ENCODE measurements around the gene BEND5. TPM values are rescaled to one million over a fixed set of nuclear protein-coding genes. Genes with fewer than 3 reads are reported as not detected.

Gene BEND5
- total and polyA plus RNA-seq, 2 experiments from 2014 or later, result 12.1 to 29.0 TPM

DNA sequence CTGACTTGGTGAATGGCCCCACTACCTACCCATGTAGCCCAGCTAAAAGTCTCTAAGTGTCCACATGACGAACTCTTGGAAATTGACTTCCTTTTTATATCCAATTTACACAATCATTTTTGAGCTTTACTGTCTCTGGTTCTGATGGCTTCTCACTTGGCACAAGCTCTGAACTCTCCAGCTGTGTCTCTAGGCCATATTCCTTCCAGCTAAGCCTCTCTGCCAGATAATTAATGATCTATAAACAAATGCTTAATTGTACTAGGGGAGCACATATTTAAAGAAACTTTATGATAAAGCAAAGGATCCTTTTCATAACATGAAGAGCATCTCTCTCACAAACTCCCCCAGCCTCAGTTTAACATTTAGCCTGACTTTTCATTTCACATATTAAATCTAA lies 16.3 kb upstream of the BEND5 start:
- H3K4me3 ChIP-seq, result no peak overlapping the region
- no peak for DNase-seq (ENCODE audit: low read depth in 1 of 2, low spot score in 1 of 2)
- H3K36me3 ChIP-seq, result no peaks in the 10 kb centered on the region
- no peaks in the 10 kb centered on the region for H3K4me1 ChIP-seq (ENCODE audit: low read depth)
- no peaks in the 10 kb centered on the region for H3K9me3 ChIP-seq (ENCODE audit: low read depth)
- peaks cover 4% of the 10 kb centered on the region for H3K27me3 ChIP-seq
- TF ChIP-seq, protein P1, sequence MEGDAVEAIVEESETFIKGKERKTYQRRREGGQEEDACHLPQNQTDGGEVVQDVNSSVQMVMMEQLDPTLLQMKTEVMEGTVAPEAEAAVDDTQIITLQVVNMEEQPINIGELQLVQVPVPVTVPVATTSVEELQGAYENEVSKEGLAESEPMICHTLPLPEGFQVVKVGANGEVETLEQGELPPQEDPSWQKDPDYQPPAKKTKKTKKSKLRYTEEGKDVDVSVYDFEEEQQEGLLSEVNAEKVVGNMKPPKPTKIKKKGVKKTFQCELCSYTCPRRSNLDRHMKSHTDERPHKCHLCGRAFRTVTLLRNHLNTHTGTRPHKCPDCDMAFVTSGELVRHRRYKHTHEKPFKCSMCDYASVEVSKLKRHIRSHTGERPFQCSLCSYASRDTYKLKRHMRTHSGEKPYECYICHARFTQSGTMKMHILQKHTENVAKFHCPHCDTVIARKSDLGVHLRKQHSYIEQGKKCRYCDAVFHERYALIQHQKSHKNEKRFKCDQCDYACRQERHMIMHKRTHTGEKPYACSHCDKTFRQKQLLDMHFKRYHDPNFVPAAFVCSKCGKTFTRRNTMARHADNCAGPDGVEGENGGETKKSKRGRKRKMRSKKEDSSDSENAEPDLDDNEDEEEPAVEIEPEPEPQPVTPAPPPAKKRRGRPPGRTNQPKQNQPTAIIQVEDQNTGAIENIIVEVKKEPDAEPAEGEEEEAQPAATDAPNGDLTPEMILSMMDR (IDR thresholded peaks at IDR 0.05; ENCODE audit: low read depth, low read length), result no peak
- no peak overlapping the region for H3K27ac ChIP-seq

DNA sequence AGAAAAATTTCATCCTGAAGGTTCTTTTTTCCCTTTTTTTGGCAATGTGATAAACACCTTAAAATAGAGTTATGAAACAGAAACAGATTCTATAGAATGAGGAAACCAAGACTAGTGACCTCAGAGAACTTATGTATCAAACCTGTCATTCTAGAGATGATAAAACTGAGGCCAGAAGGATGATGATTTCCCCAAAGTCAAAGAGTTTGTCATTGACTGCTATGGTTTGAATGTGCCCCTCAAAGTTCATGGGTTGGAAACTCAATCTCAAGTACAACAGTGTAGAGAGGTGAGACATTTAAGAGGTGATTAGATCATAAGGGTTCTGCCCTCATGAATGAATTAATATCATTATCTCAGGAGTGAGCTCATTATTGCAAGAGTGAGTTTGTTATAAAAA lies 13.7 kb upstream of the BEND5 start:
- H3K4me1 ChIP-seq (ENCODE audit: low read depth), result no peaks in the 10 kb centered on the region
- peaks cover 4% of the 10 kb centered on the region for H3K27me3 ChIP-seq
- no peaks in the 10 kb centered on the region for H3K36me3 ChIP-seq
- no peak for DNase-seq (ENCODE audit: low read depth in 1 of 2, low spot score in 1 of 2)
- H3K27ac ChIP-seq, result no peak overlapping the region
- no peak overlapping the region for H3K4me3 ChIP-seq
- TF ChIP-seq, protein P1 (IDR thresholded peaks at IDR 0.05; ENCODE audit: low read depth, low read length), result no peak
- no peaks in the 10 kb centered on the region for H3K9me3 ChIP-seq (ENCODE audit: low read depth)

DNA sequence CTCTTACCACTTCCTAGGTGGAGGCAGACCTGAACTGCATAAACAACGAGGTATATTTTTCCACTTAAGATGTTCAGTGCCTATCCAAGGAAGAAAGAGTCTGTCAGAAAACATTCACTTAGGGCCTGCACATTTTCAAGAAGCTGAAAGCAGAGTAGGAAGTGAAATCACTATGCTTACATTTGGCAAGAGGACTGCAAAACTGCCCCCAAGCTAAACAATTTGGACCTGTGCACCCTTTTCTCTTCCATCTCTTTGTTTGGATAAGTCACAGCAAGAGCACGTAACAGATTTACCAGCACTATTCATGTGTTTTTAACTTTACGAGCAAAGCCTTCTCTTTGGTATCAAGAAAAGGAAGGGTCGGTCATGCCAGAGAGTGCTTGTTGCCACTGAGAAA lies 13.2 kb upstream of the BEND5 start:
- H3K36me3 ChIP-seq, result no peaks in the 10 kb centered on the region
- H3K4me3 ChIP-seq, result no peak overlapping the region
- TF ChIP-seq, protein P1 (IDR thresholded peaks at IDR 0.05; ENCODE audit: low read depth, low read length), result no peak
- peaks cover 4% of the 10 kb centered on the region for H3K27me3 ChIP-seq
- H3K27ac ChIP-seq, result no peak overlapping the region
- DNase-seq (ENCODE audit: low read depth in 1 of 2, low spot score in 1 of 2), result no peak
- H3K4me1 ChIP-seq (ENCODE audit: low read depth), result no peaks in the 10 kb centered on the region
- H3K9me3 ChIP-seq (ENCODE audit: low read depth), result no peaks in the 10 kb centered on the region

DNA sequence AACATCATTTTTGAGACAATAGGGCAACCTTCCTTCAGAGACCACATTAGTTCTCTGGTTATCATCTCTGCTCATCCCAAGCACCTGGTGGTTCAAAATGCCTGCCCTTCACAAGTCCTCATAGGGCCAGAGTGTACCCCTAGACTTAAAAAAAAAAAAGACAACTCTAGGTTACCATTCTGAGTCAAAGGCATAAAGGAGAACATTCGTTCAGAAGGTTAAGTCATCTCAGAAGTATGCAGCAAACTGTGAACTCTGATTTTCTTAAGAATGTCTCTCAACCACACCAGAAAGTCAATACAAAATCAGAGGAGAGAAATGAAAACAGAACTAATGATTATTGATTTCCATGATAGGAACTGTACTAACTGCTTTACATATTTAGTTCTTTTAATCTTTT lies 9.2 kb upstream of the BEND5 start:
- H3K9me3 ChIP-seq (ENCODE audit: low read depth), result no peaks in the 10 kb centered on the region
- no peak overlapping the region for H3K27ac ChIP-seq
- no peak for DNase-seq (ENCODE audit: low read depth in 1 of 2, low spot score in 1 of 2)
- H3K36me3 ChIP-seq, result no peaks in the 10 kb centered on the region
- H3K4me3 ChIP-seq, result no peak overlapping the region
- TF ChIP-seq, protein P1 (IDR thresholded peaks at IDR 0.05; ENCODE audit: low read depth, low read length), result no peak
- no peaks in the 10 kb centered on the region for H3K27me3 ChIP-seq
- no peaks in the 10 kb centered on the region for H3K4me1 ChIP-seq (ENCODE audit: low read depth)

DNA sequence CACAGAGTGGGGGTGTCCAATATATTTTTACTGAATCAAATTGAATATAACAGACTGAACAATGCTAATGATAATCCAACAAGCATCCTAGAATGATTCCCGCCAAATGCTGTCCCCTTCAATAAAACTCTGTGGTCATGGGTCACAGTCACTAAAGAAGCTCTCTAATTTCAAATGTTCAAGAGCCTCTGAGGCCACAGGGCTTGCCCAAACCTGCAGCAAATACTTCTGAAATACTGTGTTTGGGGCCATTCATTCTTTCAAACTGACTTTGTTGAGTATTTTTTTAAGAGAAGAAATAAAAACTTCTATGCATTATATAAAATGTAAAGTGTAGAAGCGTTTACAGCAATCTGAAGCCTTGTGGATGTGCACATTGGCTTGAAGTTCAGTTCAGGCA lies 7.6 kb upstream of the BEND5 start:
- Histone ChIP-seq H3K4me3 (no peak overlapping the region), H3K9me3 (ENCODE audit: low read depth) (no peaks in the 10 kb centered on the region), H3K27ac (no peak overlapping the region), H3K27me3 (no peaks in the 10 kb centered on the region), H3K36me3 (no peaks in the 10 kb centered on the region), H3K4me1 (ENCODE audit: low read depth) (no peaks in the 10 kb centered on the region)
- no peak for DNase-seq (ENCODE audit: low read depth in 1 of 2, low spot score in 1 of 2)
- TF ChIP-seq, protein P1 (IDR thresholded peaks at IDR 0.05; ENCODE audit: low read depth, low read length), result no peak

All from cardiac muscle cell (in vitro differentiated cells and primary cell).